Stimulated activated effector memory CD8-positive, alpha-beta T cell treated with anti-CD3 and anti-CD28 coated beads, Interleukin-12 subunit alpha, Interleukin-12 subunit beta, amount 100 ng/mL, for 72 hours (primary cell): Measurements from ENCODE around the gene FOXA3.
A peak's percentile ranks its signal among the peaks of the same experiment; 100 is the strongest.
"Not testable (repeated sequence)": the region's sequence is repeated elsewhere in the genome, so short reads cannot be mapped to it uniquely, and the experiment has no call there.

ENCODE experiments used
- ATAC-seq: fragments of 150-1000 bp; cut with Tn5 transposase; 2 replicates; pipeline ENCODE4 v1.10.0; 2021
- DNase-seq, 2 donors: peaks; one replicate each; pipeline ENCODE4 v3.0.0; 2021 to 2022; ENCODE audit warnings: low spot score in 2 of 2
- H3K27ac Mint-ChIP-seq: one replicate; pipeline ENCODE4 v1.8.0; 2022; ENCODE audit warnings: mild to moderate bottlenecking, mixed read lengths
- H3K36me3 Mint-ChIP-seq: one replicate; pipeline ENCODE4 v1.8.0; 2022; ENCODE audit warnings: mild to moderate bottlenecking, mixed read lengths
- H3K4me1 Mint-ChIP-seq: one replicate; pipeline ENCODE4 v1.8.0; 2022; ENCODE audit warnings: mixed read lengths
- H3K4me3 Mint-ChIP-seq: one replicate; pipeline ENCODE4 v1.8.0; 2022; ENCODE audit warnings: mild to moderate bottlenecking, mixed read lengths
- H3K9me3 Mint-ChIP-seq: one replicate; pipeline ENCODE4 v1.8.0; 2022; ENCODE audit warnings: mixed read lengths

The FOXA3 gene

DNA sequence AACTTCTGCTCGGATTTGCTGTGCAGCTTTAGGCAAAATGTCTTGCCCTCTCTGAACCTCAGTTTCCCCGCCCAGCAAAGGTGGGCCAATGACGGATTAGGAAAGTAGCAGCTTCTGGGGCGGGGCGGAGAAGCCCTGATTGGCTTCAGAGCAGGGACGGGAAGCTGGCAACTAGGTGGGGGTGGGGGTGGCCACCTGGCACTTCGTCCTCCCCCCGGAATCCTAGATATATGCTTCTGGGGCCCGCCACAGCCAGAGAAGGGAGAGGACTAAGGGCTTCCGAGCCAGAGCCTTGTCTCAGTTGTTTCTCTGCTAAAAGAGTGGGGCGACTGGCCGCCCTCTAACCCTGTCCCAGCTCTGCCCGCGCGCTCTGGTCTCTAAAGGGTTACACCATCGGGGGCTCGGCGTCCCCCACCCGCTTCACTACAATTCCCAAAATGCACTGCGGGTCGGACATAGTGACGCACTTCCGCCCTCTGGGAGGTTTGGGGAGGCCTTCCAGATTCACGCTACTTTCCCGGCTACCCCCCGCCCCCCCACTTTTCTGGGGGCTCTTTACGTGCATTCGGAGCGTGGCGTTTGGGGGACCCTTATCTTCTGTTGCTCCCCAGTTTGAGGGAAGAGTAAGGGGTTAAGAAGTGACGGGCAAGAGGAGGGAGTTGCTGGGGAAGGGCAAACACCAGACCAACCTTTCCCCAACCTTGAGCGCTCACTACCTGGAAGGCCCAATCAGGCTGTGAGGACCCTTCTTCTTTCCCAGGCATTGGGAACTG, 22.5 kb downstream of the FOXA3 start:
- peak; percentile 82 for ATAC-seq
- H3K36me3 Mint-ChIP-seq: peaks cover 26% of the 10 kb centered on the region

DNA sequence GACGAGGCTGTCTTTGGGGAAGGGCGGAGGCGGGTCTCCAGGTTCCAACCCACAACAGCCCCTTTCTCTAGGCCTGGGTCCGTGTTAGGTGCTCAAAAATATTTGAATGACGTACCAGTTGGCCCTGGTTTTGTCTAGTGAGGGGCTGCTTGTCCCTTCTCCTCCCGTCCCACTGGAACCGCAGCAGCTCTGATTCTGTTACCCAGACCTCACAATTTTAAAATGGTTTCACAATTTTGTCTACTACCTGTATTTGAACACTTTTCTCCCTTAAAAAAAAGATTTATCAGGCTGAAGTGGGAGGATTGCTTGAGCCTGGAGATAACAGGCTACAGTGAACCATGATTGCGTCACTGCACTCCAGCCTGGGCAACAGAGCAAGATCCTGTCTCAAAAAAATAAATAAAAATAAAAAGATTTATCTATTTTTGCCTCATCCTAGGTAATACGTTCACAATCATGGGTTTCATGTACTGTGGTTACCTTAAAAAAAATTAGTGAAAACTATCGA, 23.1 kb downstream of the FOXA3 start:
- peak overlapping the region; percentile 87 for H3K4me3 Mint-ChIP-seq
- no peaks in the 10 kb centered on the region for H3K9me3 Mint-ChIP-seq
- peak overlapping the region; percentile 94 for H3K27ac Mint-ChIP-seq
- peaks cover 26% of the 10 kb centered on the region for H3K36me3 Mint-ChIP-seq
- no peak for DNase-seq
- H3K4me1 Mint-ChIP-seq: peaks cover 28% of the 10 kb centered on the region
- no peak for ATAC-seq

More for the DNA sequence above, 22.5 kb downstream of the FOXA3 start:
- H3K27ac Mint-ChIP-seq: peak overlapping the region; percentile 94
- H3K4me1 Mint-ChIP-seq: peaks cover 33% of the 10 kb centered on the region
- H3K4me3 Mint-ChIP-seq: peak overlapping the region; percentile 87
- no peaks in the 10 kb centered on the region for H3K9me3 Mint-ChIP-seq
- DNase-seq: peak; percentile 79 to 95

DNA sequence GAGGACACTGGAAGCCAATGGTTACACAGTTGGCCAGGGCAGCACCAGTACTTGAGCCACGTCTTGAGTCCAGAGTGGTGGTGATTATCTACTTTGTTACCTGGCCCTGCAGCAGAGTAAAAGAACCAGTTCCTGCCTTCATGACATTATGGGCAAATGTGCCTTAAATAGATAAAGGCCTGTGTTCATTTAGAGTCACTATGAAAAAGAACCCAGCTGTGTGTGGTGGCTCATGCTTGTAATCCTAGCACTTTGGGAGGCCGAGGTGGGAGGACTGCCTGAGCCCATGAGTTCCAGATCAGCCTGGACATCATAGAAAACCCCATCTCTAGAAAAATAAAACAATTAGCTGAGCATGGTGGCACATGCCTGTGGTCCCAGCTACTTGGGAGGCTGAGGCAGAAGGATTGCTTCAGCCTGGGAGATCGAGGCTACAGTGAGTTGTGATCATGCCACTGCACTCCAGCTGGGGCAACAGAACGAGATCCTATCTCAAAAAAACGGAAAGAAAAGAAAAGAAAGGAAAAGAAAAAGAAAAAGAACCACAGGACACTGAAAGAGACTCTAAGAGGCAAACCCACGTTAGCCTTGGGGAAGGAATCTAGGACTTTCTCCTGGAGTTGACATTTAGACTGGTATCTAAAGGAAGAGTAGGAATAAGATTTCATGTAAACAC, 25.2 kb downstream of the FOXA3 start:
- H3K4me3 Mint-ChIP-seq: no peak overlapping the region
- H3K4me1 Mint-ChIP-seq: peaks cover 17% of the 10 kb centered on the region
- H3K36me3 Mint-ChIP-seq: peaks cover 26% of the 10 kb centered on the region
- no peak for DNase-seq
- ATAC-seq: no peak
- H3K27ac Mint-ChIP-seq: peak overlapping the region; percentile 71
- H3K9me3 Mint-ChIP-seq: no peaks in the 10 kb centered on the region

DNA sequence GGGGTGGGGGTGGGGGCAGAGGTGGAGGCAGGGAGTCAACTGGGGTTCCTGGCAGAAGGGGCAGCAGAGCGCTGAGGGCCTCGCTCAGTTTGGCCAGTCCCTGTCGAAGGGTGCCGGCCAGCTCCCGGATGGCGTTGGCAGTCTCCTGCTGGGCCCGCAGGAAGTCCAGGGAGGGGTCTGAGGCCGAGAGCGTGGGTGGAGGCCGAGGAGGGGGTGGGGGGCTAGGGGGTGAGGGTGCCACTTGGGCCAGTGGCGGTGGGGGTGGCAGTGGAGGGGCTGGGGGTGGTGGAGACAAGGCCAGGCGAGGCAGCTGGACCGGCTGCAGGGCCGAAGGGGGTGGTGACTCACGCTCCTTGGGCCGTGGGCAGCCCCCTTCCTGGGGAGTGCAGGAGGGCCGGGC, 26.8 kb downstream of the FOXA3 start:
- no peak overlapping the region for H3K4me3 Mint-ChIP-seq
- no peak for ATAC-seq
- no peaks in the 10 kb centered on the region for H3K9me3 Mint-ChIP-seq

DNA sequence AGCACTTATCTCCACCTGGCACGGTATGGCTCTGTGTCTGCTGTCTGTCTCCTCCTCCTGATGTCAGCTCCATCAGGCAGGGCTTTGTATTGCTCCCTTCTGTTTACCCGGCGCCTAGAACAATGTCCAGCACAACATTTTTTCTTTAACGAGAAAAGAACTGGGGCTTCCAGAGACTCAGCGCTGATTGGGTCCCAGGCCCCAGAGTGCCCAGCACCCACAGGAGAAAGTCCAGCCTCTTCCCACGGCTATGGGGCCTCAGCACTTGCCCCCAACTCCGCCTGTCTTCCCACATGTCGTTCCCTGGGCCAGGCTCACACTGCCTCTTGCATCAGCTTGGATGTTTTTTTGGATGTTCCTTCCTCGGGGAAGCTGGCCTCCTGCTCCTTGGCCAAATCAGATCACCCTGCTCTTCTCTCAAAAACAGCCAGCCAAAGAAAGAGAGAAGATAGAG, 31.4 kb downstream of the FOXA3 start:
- H3K27ac Mint-ChIP-seq: peak overlapping the region; percentile 60

More for the DNA sequence above, 26.8 kb downstream of the FOXA3 start:
- Mint-ChIP-seq H3K27ac (no peak overlapping the region), H3K4me1 (peaks cover 25% of the 10 kb centered on the region), H3K36me3 (peaks cover 30% of the 10 kb centered on the region)
- no peak for DNase-seq

DNA sequence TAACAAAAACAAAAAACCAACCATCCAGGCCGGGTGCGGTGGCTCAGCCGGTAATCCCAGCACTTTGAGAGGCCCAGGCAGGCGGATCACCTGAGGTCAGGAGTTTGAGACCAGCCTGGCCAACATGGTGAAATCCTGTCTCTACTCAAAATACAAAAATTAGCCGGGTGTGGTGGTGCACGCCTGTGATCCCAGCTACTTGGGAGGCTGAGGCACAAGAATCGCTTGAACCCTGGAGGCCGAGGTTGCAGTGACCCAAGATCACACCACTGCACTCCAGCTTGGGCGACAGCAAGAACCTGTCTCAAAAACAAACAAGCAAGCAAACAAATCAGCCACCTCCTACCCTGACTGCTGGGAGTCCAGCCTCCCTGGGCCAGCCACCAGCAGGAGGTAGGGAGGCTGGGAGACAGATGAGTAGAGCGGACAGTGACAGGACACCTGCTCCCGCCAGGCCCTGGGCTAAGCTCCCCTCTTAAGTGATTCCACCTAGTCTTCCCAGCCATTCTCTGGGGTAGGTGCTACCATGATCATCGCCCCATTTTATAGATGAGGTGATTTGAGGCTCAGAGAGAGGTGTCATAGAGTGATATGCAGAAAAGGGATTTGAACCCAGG, 32.0 kb downstream of the FOXA3 start:
- Mint-ChIP-seq H3K27ac (peak overlapping the region; percentile 60), H3K4me1 (peaks cover 21% of the 10 kb centered on the region), H3K36me3 (peaks cover 40% of the 10 kb centered on the region)
- not testable (repeated sequence) for DNase-seq, ATAC-seq, H3K9me3 Mint-ChIP-seq, H3K4me3 Mint-ChIP-seq

More for the DNA sequence above, 31.4 kb downstream of the FOXA3 start:
- Mint-ChIP-seq H3K36me3 (peaks cover 35% of the 10 kb centered on the region), H3K9me3 (no peaks in the 10 kb centered on the region), H3K4me3 (no peak overlapping the region), H3K4me1 (peaks cover 16% of the 10 kb centered on the region)
- ATAC-seq (no peak), DNase-seq (no peak)

DNA sequence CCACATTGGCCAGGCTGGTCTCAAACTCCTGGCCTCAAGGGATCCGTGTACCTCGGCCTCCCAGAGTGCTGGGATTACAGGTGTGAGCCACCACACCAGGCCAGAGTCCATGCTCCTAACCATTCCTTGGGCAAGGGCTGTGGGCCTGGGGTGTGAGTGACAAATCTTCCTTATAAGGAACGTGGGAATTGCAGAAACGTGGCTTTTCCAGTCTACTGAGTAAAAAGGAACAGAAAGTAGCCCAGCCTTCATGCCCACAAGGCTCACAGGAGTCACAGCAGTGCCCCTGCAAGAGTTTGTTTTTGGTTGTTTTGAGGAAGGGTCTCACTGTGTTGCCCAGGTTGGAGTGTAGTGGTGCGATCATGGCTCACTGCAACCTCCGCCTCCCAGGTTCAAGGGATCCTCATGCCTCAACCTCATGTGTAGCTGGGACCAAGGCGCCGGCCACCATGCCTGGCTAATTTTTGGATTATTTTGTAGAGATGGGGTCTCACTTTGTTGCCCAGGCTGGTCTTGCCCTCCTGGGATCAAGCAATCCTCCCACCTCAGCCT, 33.2 kb downstream of the FOXA3 start:
- Mint-ChIP-seq H3K36me3 (peaks cover 48% of the 10 kb centered on the region), H3K27ac (no peak overlapping the region), H3K9me3 (no peaks in the 10 kb centered on the region), H3K4me3 (no peak overlapping the region), H3K4me1 (peaks cover 27% of the 10 kb centered on the region)
- no peak for DNase-seq
- no peak for ATAC-seq

DNA sequence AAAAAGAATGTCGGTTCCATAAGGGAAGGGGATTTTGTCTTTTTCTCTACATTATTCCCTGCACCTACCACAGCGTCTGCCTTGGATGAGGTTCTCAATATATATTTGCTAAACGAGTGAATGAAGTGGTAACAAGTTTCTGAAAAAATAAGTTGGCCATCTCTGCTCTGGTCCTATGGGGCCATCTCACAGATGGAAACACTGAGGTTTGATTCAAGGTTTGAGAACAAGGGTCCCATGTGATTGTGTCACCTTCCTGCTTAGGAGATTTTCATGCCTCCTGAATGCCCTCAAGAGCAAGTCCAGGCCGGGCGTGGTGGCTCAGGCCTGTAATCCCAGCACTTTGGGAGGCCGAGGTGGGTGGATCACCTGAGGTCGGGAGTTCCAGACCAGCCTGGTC, 35.1 kb downstream of the FOXA3 start:
- Mint-ChIP-seq H3K4me3 (no peak overlapping the region), H3K9me3 (no peaks in the 10 kb centered on the region), H3K36me3 (peaks cover 51% of the 10 kb centered on the region), H3K27ac (no peak overlapping the region), H3K4me1 (peaks cover 27% of the 10 kb centered on the region)
- ATAC-seq (no peak), DNase-seq (no peak)

DNA sequence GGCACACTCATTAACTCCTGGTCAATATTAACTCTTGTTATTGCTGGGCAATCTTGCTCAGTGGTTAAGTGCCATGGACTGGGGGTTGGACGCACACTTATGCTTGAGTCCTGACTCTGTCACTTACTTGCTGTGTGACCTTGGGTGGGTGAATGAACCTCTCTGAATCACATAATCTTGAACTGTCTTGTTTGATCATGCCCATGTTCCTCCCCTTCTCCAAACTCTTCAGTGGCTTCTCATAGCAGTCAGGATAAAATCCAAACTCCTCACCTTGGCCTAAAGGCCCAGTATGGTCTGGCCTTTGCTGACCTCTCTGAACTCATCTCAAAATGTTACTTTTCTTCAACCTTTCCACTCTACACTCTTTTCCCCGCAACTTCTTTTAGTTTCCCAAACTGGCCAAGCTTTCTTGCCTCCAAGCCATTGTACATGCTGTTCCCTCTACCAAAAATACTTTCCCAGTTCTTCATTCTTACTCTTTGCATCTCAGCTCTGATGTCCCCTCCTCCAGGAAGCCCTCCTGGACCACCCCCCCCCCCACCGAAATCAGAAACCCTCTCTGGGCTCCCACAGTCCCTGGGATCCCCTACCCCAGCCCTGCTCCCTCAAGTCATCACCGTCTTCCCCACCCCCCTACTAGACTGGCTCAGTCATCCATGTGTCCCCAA, 35.9 kb downstream of the FOXA3 start:
- Mint-ChIP-seq H3K36me3 (peaks cover 51% of the 10 kb centered on the region), H3K27ac (no peak overlapping the region)

DNA sequence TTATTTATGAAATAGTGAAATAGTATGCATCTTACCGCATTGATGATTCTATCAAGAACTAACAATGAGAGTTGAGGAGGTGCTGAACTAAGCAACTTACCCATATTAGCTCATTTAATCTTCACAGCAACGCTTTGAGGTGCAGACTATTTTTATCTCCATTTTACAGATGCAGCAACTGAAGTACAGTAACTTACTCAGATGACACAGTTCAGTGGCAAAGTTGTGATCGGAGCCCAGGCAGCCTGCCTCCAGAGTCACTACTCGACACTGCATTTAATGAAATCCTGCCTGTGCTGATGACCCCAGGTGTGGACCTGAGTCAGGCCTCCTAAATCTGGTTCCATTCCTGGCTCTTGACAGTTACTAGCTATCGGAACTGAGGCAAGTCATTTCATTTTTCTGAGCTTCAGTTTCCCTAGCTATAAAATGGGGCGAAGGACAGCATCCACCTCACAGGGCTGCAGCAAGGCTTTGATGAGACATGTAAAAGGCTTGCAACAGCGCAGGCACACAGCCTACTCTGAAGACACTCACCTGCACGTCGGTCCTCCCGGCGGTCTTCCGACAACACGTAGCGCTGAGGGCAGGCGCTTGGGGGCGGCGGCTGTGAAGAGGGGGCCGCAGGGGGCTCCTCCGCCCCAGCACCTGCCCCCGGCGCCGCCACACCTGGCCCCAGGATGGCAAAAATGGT, 36.8 kb downstream of the FOXA3 start:
- Mint-ChIP-seq H3K4me1 (peaks cover 19% of the 10 kb centered on the region), H3K27ac (no peak overlapping the region)
- no peak for DNase-seq

More for the DNA sequence above, 35.9 kb downstream of the FOXA3 start:
- H3K9me3 Mint-ChIP-seq: no peaks in the 10 kb centered on the region
- ATAC-seq (no peak), DNase-seq (no peak)
- peak overlapping the region; percentile 95 for H3K4me3 Mint-ChIP-seq
- peaks cover 25% of the 10 kb centered on the region for H3K4me1 Mint-ChIP-seq

DNA sequence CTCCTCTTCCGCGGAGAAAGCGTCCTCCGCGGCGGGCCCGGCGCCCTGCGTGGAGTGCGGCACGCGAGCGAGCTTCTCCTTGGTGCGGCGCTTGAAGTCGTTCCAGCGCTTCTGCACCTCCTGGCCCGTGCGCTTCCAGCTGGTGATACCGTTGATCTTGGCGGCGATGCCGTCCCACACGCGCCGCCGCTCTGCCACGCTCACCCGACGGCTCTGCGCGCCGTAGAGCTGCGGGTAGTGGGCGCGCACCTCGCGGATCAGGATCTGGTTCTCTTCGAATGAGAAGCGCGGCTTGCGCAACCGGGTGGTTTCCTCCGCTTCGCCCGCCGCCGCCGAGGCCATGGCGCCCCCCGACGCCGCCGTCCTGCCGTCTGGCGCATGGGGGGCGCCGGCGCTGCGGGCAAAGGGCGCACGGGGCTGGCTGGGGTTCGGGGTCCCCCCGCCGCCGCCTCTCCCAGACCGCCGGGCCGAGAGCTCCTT, 37.3 kb downstream of the FOXA3 start:
- no peak for ATAC-seq
- Mint-ChIP-seq H3K9me3 (no peaks in the 10 kb centered on the region), H3K4me3 (peak overlapping the region; percentile 95), H3K36me3 (peaks cover 44% of the 10 kb centered on the region), H3K27ac (peak overlapping the region; percentile 93), H3K4me1 (peaks cover 19% of the 10 kb centered on the region)
- DNase-seq: no peak

More for the DNA sequence above, 36.8 kb downstream of the FOXA3 start:
- Mint-ChIP-seq H3K9me3 (no peaks in the 10 kb centered on the region), H3K36me3 (peaks cover 44% of the 10 kb centered on the region), H3K4me3 (peak overlapping the region; percentile 95)
- ATAC-seq: no peak

DNA sequence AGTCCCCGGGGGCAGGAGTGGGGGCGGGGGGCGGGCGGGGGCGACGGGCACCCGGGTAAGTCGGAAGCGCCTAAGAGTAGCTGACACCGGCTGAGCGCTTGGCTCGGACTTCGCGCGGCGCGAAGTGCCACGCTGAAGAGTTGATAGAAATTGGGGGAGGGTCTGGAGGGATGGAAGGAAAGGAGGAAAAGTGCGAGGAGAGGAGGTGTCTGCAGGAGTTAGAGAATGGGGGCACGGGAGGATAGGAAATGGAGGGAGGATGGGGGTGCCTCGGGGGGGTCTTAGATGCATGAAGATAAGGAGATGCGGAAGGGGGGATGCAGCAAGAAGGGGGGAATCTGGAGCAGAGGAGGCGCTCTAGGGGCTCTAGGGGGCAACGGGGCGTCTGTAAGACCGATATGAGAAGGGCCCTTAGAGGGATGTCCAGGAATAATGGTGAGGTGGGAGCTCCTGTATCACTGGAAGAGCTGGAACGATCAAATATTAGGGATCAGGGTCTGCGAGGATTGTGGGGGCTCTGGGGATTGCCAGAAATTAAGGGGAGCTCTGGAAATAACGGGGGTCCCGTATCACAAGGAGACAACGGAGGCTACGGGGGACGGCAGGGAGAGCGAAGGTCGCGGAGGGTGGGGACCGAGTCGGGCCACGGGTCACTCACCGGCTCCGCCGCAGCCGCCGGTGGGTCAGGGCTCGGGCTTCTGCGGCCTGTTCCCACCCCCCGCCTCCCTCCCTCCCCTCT, 38.0 kb downstream of the FOXA3 start, which contains the start of gene MYPOP:
MYPOP (minus strand) TSS at position 702 of the 739 bp plus-strand sequence. CDS start 840 bp downstream, outside the sequence.
- no peak for DNase-seq
- Mint-ChIP-seq H3K27ac (peak within 1 kb of the TSS; percentile 93), H3K4me3 (peak within 1 kb of the TSS; percentile 95), H3K36me3 (peaks cover 42% of the 10 kb centered on the region), H3K4me1 (peaks cover 19% of the 10 kb centered on the region), H3K9me3 (no peaks in the 10 kb centered on the region)
- no peak for ATAC-seq
